Left lung (tissue), 10 donors: ENCODE measurements around the gene FAM193B. TPM values are rescaled to one million over a fixed set of nuclear protein-coding genes. Genes with fewer than 3 reads are reported as not detected.
"Not testable (repeated sequence)": the region's sequence is repeated elsewhere in the genome, so short reads cannot be mapped to it uniquely, and the experiment has no call there.

Experiments
- ATAC-seq: fragments of 200-7000 bp; cut with Tn5 transposase; one replicate; pipeline ENCODE4 v1.9.1; 2020; ENCODE audit warnings: moderate library complexity
- DNase-seq, 4 donors: peaks; one replicate each; pipeline ENCODE4 v3.0.0-alpha.2; 2013 to 2020
- H3K27ac ChIP-seq, 2 donors: fragments of 200-600 bp; sonication (generic) in 1 of 2; one replicate each; pipeline versions ENCODE4 v1.5.0 to v1.8.0; 2020 to 2021
- H3K27me3 ChIP-seq, 2 donors: fragments of 200-600 bp; sonication (generic) in 1 of 2; one replicate each; pipeline versions ENCODE4 v1.5.0 to v1.8.0; 2020 to 2021
- H3K36me3 ChIP-seq, 2 donors: fragments of 200-600 bp; sonication (generic) in 1 of 2; one replicate each; pipeline versions ENCODE4 v1.5.0 to v1.8.0; 2020 to 2021
- H3K4me1 ChIP-seq, 2 donors: fragments of 200-600 bp; one replicate each; pipeline ENCODE4 v1.8.0; 2021
- H3K4me3 ChIP-seq, 2 donors: fragments of 200-600 bp; sonication (generic) in 1 of 2; one replicate each; pipeline versions ENCODE4 v1.5.0 to v1.8.0; 2020 to 2021; ENCODE audit warnings: mild to moderate bottlenecking in 1 of 2
- H3K9me3 ChIP-seq, 2 donors: fragments of 200-600 bp; sonication (generic) in 1 of 2; one replicate each; pipeline versions ENCODE4 v1.5.0 to v1.8.0; 2020 to 2021
- intact Hi-C, 2 donors: fragments of 100-400 bp; cut with DNase I; formaldehyde crosslinking; loops; one replicate each; pipeline versions ENCODE4 v1.11.2 to v1.14.2; 2022
- polyA plus RNA-seq, 6 donors: library from polyadenylated mRNA; unstranded; fragments of 120-200 nt; gene quantifications; one replicate each; pipeline ENCODE4 v1.2.1, GENCODE V29; 2013; ENCODE audit not compliant: insufficient read length in 6 of 6
- total RNA-seq, 2 donors: library from RNA; stranded (reverse); fragmentation: NEBNext Ultra II Directional; extraction: Animal tissue kit (Norgen Biotek cat#: 25700); gene quantifications; one replicate each; pipeline ENCODE4 v1.2.1, GENCODE V29; 2021
- TF ChIP-seq, protein P1 (sequence below), 2 donors: fragments of 200-600 bp; sonication (generic) in 1 of 2; IDR thresholded peaks; one replicate each; pipeline versions ENCODE4 v1.5.0 to v1.8.0; 2021; ENCODE audit warnings: antibody characterized with exemption in 2 of 2
- donor health status: DM: no; HTN: yes; CAD: no.
- donor health status: DM: no; HTN: no; CAD: no.

Gene FAM193B
- total and polyA plus RNA-seq, 8 donors: 64.3 to 112 (median 91.9) TPM

DNA sequence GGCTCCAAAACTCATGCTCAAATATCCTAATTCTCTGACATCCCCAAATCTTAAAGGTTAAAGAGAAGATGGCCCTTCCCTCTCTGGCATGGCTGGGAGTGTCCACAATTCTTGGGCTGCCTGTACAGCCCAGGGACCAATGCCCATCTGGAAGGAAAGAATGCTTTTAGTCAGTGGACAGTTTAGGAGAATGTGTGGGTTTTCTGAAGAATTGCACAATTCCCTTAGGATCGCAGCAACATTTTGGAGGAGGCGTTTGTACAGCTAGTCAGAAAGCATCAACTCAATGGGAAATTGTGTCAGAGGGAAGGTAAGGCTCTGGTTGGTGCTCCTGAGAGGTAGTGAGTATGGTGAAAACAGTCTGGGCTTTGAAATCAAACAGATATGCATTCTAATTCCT, 15.0 kb downstream of the FAM193B start:
- peaks cover 0 to 52% of the 10 kb centered on the region in 2 donors for H3K36me3 ChIP-seq
- peaks cover 3 to 31% of the 10 kb centered on the region in 2 donors for H3K4me1 ChIP-seq
- peak overlapping the region in 1 of 2 donors; percentile 13 for H3K27ac ChIP-seq
- intact Hi-C loops: no loop called here
- TF ChIP-seq, protein P1, sequence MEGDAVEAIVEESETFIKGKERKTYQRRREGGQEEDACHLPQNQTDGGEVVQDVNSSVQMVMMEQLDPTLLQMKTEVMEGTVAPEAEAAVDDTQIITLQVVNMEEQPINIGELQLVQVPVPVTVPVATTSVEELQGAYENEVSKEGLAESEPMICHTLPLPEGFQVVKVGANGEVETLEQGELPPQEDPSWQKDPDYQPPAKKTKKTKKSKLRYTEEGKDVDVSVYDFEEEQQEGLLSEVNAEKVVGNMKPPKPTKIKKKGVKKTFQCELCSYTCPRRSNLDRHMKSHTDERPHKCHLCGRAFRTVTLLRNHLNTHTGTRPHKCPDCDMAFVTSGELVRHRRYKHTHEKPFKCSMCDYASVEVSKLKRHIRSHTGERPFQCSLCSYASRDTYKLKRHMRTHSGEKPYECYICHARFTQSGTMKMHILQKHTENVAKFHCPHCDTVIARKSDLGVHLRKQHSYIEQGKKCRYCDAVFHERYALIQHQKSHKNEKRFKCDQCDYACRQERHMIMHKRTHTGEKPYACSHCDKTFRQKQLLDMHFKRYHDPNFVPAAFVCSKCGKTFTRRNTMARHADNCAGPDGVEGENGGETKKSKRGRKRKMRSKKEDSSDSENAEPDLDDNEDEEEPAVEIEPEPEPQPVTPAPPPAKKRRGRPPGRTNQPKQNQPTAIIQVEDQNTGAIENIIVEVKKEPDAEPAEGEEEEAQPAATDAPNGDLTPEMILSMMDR (IDR thresholded peaks at IDR 0.05): no peak
- no peak for ATAC-seq
- H3K4me3 ChIP-seq: no peak overlapping the region
- no peaks in the 10 kb centered on the region for H3K9me3 ChIP-seq
- no peaks in the 10 kb centered on the region for H3K27me3 ChIP-seq
- DNase-seq: no peak

DNA sequence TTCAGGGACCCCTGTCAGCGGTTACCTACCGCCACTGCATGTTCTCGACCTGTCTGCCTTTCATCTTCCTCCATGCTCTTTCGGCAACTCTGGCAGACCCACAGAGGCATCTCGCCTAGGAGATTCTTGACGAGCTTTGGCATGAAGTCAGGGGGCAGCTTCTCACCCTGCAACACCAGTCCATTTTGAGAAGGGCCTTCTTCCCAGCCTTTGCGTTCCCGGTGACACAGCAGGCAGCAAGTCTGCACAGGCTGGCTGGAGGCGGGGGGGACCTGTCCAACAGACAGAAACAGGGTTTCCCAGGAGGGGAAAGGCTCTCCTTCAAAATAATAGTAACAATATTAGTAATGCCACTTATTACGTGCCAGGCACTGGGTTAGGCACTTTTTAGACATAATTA, 15.5 kb downstream of the FAM193B start:
- peaks cover 3 to 28% of the 10 kb centered on the region in 2 donors for H3K4me1 ChIP-seq
- peaks cover 0 to 57% of the 10 kb centered on the region in 2 donors for H3K36me3 ChIP-seq
- no peaks in the 10 kb centered on the region for H3K9me3 ChIP-seq
- intact Hi-C loops: no loop called here
- H3K4me3 ChIP-seq: no peak overlapping the region
- DNase-seq: no peak
- no peak for ATAC-seq
- TF ChIP-seq, protein P1 (IDR thresholded peaks at IDR 0.05): no peak
- no peaks in the 10 kb centered on the region for H3K27me3 ChIP-seq
- peak overlapping the region in 1 of 2 donors; percentile 13 for H3K27ac ChIP-seq

DNA sequence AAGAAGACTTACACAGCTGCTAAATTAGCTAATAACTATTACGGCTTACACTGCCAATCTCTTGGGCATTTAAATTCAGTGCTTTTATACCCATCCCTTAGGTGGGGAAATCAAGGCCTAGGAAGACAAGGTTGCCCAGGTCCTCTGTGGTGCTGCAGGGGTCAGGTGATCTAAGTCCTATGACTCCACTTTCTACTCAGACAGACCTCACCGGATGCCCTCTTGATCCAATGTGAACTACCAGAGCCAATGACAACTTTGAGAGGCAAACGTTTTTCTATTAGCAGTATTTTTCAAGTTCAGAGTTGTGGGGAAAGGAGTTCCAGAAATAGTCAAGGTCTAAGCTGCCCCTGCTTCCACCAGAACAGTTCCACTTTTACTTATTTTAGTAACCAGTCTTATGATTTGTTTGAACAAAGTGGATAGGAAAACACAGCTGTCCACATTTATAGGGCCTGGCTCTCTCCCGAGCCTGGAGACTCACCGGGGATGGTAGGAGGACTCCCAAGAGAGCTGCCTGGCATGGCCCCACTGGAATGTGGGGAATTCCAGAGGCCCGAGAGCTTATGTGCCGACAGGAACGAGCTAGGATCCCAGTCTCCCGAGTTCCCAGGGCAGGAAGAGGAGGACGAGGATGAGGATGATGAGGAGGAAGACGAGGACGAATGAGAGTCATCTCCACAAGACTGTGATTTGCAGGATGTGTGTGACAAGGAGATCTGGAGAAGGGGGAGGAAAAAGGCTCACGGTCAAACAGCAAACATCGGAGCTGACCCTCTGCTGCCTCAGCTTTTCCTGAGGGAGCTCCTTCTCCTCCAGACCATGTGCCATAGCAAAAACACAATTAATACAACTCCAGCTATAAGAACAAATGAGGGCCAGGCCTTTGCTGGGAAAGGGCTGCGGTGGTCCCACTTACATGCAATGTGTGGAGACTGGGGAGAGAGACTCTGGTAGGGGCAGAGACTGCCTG, 16.7 kb downstream of the FAM193B start:
- Histone ChIP-seq H3K27me3 (no peaks in the 10 kb centered on the region), H3K9me3 (no peaks in the 10 kb centered on the region), H3K27ac (peak overlapping the region; percentile 33 to 65), H3K4me1 (peaks cover 3 to 22% of the 10 kb centered on the region in 2 donors), H3K4me3 (no peak overlapping the region), H3K36me3 (peaks cover 0 to 69% of the 10 kb centered on the region in 2 donors)
- ATAC-seq (peak; percentile 92), DNase-seq (peak in 1 of 4 donors; percentile 59)
- intact Hi-C loops: no loop called here
- TF ChIP-seq, protein P1 (IDR thresholded peaks at IDR 0.05): no peak

DNA sequence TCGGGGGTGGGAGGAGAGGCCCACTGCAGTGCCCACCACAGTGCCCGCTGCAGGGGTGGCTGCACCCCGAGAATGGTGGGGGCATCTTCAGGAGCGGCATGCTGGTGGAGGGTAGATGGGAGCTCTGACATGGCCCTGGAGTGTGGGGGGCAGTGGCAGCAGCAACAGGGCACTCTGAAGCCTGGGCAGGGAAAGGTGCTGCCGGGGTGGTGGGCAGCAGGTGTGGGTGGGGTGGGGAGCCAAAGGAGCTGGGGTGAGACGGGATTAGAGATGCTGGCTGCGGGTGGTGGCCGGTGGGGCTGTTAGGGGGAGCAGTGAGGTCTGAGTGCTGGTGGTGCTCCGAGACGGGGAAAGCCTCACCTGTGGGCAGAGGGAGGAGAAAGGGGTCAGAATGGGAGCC, 18.0 kb downstream of the FAM193B start:
- DNase-seq: no peak
- peaks cover 3 to 22% of the 10 kb centered on the region in 2 donors for H3K4me1 ChIP-seq
- H3K9me3 ChIP-seq: no peaks in the 10 kb centered on the region
- H3K27me3 ChIP-seq: no peaks in the 10 kb centered on the region
- H3K36me3 ChIP-seq: peaks cover 0 to 77% of the 10 kb centered on the region in 2 donors
- TF ChIP-seq, protein P1 (IDR thresholded peaks at IDR 0.05): no peak
- peak overlapping the region in 1 of 2 donors; percentile 33 for H3K27ac ChIP-seq
- H3K4me3 ChIP-seq: no peak overlapping the region
- no peak for ATAC-seq
- intact Hi-C loops: no loop called here

DNA sequence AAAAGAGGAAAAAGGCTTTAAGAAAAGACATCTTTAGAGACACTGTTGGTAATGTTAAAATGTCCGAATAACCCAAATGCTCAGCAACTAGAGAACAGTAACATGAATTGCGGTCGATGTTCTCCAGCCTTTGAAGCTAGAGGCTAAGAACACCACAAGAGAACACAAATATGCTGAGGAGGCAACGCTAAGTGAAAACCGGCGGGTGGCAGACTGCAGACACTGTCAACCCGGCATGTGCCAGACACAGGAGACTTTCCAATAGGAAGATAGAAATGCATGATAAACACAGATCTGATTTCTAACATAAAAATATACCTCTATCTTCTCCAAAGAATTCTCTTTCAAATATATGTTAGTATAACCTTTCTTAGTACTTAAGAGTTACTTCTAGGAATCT, 19.2 kb downstream of the FAM193B start:
- no peak overlapping the region for H3K27ac ChIP-seq
- intact Hi-C loops: no loop called here
- peaks cover 0 to 90% of the 10 kb centered on the region in 2 donors for H3K36me3 ChIP-seq
- ATAC-seq (no peak), DNase-seq (no peak)
- TF ChIP-seq, protein P1 (IDR thresholded peaks at IDR 0.05): no peak
- H3K27me3 ChIP-seq: no peaks in the 10 kb centered on the region
- no peak overlapping the region for H3K4me3 ChIP-seq
- H3K4me1 ChIP-seq: peaks cover 3 to 18% of the 10 kb centered on the region in 2 donors
- no peaks in the 10 kb centered on the region for H3K9me3 ChIP-seq

DNA sequence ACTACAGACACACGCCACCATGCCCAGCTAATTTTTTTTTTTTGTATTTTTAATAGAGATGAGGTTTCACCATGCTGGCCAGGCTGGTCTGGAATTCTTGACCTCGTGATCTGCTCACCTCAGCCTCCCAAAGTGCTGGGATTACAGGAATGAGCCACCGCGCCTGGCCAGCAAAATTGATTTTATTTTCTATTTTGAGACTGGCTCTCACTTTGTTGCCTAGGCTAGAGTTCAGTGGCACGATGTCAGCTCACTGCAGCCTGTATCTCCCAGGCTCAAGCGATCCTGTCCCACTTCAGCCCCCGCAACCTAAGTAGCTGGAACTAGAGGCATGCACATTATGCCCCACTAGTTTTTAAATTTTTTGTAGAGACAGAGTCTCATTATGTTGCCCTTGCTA, 19.9 kb downstream of the FAM193B start:
- ATAC-seq, DNase-seq, H3K9me3 ChIP-seq, H3K27ac ChIP-seq, intact Hi-C loops, H3K4me3 ChIP-seq, H3K27me3 ChIP-seq: not testable (repeated sequence)
- Histone ChIP-seq H3K36me3 (peaks cover 0 to 97% of the 10 kb centered on the region in 2 donors), H3K4me1 (peaks cover 3 to 18% of the 10 kb centered on the region in 2 donors)
